NB4 (cell line): ENCODE measurements around the gene MED13L.

Source experiments
- CTCF ChIP-seq: IDR thresholded peaks from one replicate; pipeline ENCODE4 v1.5.1; 2012; ENCODE audit warnings: low read depth, low read length
- MAX ChIP-seq: IDR thresholded peaks from 2 replicates; pipeline ENCODE4 v1.6.1; 2011; ENCODE audit warnings: low read depth, low read length
- MYC ChIP-seq: IDR thresholded peaks from 2 replicates; pipeline ENCODE4 v1.6.1; 2011; ENCODE audit warnings: low read depth, low read length
- POLR2A ChIP-seq: IDR thresholded peaks from 2 replicates; pipeline ENCODE4 v1.6.1; 2011; ENCODE audit warnings: mild to moderate bottlenecking; ENCODE audit not compliant: insufficient read length; ENCODE audit errors: extremely low read depth

- no peak for TF ChIP-seq CTCF
- TF ChIP-seq POLR2A = no peak
- TF ChIP-seq MAX = no peak
- no peak for TF ChIP-seq MYC
These were observed 200.1 kb downstream of the MED13L start for GRCh38 chr12:116077431-116077830.
